Activated CD8-positive, alpha-beta memory T cell treated with anti-CD3 and anti-CD28 coated beads, Interleukin-2, amount 50 U/mL, for 24 hours (primary cell): ENCODE results near the gene NIN.
"Not testable (repeated sequence)": the region's sequence is repeated elsewhere in the genome, so short reads cannot be mapped to it uniquely, and the experiment has no call there.

Source experiments
- DNase-seq: peaks from one replicate; pipeline ENCODE4 v3.0.0-alpha.2; 2020; ENCODE audit errors: extremely low read depth

Gene NIN

DNA sequence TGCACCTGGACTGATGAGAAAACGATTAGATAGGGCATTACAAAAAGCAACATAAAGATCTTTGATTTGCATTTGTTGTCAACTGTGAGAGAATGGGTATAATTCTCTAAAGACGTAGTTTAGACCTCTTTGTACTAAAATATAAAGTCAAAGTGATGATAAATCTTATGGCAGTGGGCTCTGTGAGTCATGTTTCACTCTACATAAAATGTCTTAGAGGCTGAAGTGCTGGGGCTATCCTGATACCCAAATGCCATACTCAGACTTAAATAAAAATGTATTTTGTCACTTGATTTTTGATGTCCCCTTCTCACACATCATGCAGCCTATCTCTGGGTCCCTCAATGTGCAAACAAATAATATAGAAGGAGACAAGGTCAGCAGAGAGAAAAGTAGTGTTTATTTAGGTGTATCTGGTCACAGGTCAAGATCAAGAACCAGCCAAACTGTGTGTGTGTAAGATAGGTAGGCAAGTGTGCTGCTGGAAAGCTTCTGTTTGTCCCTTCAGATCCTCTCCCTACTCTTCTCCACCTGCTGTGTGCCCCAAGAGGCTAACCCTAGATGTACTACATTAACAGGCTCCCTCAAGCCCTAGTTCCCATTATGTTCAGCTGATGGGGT is 7.0 kb upstream of the NIN start:
- no peak for DNase-seq

GRCh38 chr14:50837271-50837670 is 6.3 kb upstream of the NIN start:
- no peak for DNase-seq

DNA sequence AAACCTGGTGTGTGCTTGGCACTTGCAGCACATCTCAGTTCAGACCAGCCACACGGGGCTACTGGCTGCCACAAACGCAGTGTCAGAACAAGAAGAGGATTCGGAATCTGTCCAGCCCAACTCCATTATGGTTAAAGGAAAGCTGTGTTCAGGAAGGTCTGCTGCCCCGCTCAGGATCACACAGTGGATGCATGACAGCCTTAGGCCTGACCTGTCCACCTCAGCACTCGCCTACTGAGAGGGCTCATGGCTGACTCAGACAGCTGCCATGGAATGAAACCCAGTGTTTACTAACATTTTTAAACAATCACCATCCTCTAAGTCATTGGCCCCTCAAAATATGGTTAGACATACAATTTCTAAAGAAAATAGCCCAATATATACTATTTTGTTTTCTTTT is 5.6 kb upstream of the NIN start:
- DNase-seq: no peak

DNA sequence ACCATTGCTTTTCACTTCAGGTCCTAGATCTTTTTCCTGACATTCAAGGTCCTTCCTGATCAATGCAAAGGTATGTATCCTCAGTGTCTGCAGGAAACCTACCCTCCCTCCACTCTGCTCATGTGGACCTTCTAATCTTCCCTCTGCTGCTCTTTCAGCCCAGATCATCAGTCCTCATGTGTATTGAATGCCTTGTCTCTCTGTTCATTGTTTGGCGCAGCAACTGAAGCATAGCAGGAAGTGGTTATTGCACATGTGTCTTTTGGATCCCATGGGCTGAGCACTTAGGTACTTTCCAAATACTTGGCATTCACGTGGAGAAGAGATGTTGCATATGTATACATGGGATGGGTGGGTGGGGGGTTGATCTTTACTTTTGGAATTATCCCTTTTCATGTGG is 4.3 kb upstream of the NIN start:
- DNase-seq: no peak

- no peak for DNase-seq
These were observed 3.9 kb upstream of the NIN start for GRCh38 chr14:50834802-50835276.

DNA sequence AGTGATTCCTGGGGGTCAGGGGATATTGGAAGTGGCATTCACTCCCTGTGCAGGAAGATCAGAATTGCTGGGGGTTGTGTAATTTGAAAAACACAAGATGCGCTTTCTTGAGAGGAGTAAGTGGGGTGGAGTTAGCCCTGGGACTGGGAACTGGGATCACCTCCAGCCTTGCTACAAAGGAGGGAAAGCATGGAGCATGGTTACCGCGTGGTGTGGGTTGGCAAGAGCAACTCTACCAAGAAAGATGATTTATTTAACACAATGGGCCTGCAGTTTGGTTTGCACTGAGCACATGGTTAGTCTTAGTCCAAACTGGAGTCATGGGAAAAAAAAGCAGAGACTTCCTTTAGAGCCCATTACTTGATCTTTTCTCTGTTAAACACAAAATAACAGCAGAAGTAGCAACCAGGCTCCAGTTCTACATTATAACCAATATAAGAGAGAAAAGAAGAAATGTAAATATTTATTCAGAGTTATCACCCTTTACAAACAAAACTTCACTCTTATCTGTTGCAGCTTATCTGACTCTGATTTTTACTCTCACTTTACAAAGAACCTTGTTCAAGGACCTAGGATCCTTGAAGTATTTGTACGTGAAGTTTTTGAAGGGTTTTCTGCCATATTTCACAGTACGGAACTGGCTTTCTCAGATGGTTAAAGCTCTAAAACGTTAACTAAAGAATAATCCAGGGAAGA is 2.1 kb upstream of the NIN start:
- no peak for DNase-seq

DNA sequence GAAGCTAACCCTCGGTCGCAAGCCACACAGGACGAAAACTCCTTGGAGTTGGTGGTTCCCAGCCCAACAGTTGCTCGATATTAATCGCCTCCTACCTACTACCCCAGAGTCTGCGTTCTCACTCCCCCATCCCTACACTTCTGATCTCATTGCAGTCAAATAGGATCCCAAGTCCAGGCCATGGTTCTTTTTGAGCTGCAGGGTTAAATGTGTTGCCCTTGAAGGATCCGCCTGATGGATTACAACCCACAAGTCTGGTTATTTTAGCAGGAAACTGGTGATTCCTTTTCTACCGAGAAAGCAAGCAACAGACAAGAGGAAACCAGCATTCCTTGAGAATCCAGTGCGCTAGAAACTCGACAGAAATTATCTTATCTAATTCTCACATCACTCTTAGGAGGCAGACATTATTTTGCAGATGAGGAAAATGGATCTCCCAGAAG is 785 bp upstream of the NIN start:
- no peak for DNase-seq

- peak; percentile 14 for DNase-seq
These were observed 674 bp downstream of the NIN start for GRCh38 chr14:50830044-50830931.

GRCh38 chr14:50829489-50830043 is 1.4 kb downstream of the NIN start:
- no peak for DNase-seq

GRCh38 chr14:50828721-50829488 is 2.1 kb downstream of the NIN start:
- DNase-seq: no peak

DNA sequence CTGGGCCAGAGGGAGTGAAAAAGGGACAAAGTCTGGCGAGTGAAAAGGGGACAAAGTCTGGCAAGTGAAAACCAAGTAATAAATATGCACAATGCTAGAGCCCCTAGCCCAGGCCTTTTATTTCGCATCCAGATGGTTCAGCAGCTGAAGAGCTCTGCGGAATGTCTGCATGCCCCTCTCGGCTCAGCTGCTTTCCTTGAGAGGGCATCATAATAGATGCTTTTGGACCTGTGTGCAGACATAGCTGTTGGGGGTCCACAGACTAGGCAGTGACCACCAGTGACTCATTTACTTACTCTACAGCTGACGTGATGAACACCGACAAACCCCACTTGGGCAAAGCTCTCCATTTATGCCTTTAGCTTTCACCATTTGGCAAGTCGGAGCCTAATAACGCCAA is 4.3 kb downstream of the NIN start:
- DNase-seq: no peak

DNA sequence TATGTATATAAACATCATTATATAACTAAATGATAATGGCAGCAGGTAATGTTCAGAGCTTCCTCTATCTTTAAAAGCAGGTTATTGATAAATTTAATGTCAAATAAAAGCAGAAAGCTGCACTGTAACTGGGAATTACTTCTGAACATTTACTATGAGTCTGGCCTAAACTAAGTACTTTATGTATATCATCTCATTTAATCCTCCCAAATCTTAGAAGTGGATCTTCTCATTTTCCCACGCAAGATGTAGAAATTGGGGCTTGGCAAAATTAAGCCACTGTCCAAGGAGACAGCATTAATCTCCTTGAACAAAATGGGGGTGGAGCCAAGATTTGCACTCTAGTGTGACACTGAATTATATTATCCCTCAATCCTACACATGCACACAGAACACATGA is 5.7 kb downstream of the NIN start:
- no peak for DNase-seq

DNA sequence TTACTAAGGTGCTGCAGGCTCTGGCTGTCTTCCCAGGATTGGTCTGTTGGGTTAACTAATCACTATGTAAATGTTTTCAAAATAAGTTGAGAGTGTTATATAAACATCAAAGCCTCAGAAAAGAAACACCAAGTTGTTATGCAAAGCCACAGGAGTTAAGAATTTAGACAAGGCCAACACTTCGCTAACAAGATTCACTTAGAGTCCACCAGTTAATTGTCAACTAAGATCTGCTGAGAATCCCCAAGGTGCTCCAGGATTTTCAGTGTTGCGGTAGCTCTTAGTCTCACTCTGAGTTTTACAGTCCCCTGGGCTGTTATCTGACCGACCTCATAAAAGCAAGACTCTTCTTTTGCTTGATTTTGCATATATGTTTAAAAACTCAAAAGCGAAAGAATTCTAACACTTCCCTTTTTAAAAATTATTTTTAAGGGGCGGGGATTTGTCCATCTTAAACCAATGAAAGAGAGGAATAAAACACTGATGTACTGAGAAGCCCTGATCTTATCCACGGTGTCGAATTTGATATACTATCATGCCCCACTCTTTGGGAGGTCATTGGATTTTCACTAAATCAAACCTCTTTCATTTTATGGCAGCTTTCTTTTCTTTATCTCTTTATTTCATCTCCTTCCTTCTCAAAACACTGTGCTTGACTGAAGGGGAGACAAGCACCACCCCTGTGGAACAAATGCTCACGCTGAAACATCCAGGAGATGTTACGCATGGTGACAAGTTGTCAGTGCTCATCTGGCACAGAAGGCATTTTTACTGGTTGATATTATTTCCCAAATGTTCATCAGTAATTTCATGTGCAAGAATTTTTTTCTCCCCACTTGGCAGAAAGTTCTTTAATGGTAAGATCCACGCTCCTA is 7.0 kb downstream of the NIN start:
- no peak for DNase-seq

DNA sequence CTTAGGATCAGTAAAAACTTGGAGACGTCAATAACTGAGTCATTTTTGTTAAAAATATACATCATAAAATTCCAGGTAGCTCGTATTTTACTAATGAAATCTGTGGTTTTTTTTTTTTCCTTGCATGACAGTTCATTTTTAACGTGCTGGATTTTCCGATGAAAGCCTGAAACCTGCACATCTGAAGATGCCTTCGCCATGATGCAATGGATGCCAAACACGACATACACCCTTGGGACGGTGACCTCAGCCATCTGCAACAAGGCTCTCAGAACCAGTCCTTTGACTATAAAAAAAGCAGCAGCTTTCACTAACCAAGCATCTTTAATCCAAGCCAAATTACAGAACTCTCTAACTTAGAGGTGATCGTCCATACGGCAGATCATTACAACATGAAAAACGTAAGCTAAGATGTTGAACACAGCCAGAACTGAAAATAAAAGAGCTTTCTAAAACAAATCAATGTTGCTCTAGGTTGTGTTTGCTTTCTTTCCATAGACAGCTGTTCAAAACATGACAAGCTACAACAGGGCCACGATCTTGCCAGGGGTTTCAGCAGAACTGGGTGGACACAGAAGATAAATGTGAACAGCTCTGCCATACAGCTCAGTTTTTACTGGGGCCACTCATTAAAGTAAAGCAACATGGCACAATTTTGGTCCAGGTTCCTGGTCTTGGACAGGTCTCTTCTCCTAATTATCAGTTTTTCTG is 7.8 kb downstream of the NIN start:
- DNase-seq: no peak

DNA sequence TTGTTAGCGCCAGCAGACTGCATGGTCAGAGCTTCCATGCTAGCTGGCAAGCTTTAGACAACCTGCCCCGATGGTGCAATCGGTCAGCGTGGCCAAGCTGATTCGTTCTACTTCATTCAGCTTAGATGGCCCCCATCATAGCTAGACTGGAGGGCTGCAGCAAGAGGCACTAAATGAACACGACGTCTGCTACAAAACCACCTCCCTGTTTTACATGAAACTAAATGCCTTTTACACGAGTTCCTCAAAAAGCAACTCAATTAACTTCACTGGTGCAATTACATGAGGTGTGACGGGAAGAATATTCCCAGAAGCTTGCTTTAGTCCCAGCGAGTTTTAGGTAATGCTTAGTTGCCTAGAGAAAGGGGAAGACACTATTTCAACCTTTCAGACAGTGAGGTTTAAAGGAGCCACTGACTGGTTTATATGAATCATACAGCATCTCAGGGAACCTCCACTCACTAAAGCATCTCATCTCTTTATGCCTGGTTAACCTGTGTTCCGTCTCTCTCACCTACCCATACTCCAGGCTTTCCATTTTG is 8.4 kb downstream of the NIN start:
- no peak for DNase-seq

GRCh38 chr14:50821510-50822464 is 9.2 kb downstream of the NIN start:
- DNase-seq: no peak

GRCh38 chr14:50820786-50821509 is 10.0 kb downstream of the NIN start:
- no peak for DNase-seq

DNA sequence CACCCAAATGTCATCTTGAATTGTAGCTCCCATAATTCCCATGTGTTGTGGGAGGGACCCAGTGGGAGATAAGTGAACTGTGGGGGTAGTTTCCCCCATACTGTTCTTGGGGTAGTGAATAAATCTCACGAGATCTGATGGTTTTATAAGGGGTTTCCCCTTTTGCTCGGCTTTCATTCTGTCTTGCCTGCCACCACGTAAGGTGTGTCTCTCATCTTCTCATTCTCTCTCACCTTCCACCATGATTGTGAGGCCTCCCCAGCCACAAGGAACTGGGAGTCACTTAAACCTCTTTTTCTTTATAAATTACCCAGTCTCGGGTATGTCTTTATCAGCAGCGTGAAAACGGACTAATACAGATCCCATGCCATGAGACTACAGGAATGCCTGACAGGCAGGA is 11.7 kb downstream of the NIN start:
- DNase-seq: not testable (repeated sequence)
